ENCODE data around the gene PDCL2.

Gene PDCL2

GRCh38 chr4:55530691-55531090 is 61.4 kb downstream of the PDCL2 start:
- no peak for DNase-seq

GRCh38 chr4:55530167-55530566 is 61.9 kb downstream of the PDCL2 start:
- DNase-seq = no peak

DNA sequence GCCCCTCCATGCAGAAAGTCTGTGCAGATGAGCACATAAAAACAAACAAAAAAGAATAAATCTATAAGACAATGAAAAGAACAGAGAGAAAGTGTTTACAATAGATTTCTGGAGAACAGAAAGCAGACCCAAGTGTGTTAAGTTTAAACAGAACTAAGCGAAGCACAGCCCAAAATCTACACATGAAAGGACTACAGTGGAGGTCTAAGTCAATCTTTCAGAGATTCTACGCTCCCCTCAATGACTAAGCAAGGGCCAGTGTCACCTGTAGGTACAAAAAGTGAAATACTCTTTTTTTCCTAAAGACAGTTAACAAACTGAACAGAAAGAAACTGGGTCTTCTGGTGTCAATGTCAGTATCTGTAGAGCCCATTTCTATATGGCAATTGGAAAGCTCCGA is 63.6 kb downstream of the PDCL2 start:
- no peak for DNase-seq

- DNase-seq = no peak
These were observed 67.0 kb downstream of the PDCL2 start for GRCh38 chr4:55524844-55525571.

GRCh38 chr4:55518442-55518841 is 73.6 kb downstream of the PDCL2 start:
- no peak for DNase-seq

DNA sequence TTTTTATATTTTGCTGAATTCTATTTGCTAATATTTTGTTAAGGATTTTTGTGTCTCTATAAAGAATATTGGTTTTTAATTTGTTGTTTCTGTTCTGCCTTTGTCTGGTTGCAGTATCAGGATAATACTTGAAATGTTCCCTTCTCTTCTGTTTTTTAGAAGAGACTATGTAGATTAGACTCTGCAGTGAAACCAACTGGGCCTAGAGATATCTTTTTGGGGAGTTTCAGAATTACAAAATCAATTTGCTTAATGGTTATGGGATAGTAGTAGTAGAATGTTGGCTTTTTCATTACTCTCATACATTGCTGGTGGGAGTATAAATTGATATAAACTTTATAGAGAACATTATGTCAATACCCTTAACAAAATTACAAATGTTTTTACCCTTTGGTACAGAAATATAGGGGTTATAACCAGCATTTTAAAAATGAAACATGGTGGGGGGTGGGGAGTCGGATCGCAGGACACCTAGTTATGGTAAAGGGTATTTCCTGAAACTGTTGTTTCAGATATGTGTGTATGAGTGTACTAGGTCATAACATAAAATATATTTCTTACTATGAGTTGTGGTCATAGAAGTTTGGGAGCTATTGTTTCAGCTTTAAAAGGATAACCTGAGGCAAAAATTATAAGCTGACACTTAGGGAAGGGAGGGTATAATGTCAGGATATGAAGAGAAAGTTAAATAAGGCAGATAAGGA is 74.4 kb downstream of the PDCL2 start:
- no peak for DNase-seq

- DNase-seq = no peak
These were observed 79.0 kb downstream of the PDCL2 start for GRCh38 chr4:55512922-55513571.

DNA sequence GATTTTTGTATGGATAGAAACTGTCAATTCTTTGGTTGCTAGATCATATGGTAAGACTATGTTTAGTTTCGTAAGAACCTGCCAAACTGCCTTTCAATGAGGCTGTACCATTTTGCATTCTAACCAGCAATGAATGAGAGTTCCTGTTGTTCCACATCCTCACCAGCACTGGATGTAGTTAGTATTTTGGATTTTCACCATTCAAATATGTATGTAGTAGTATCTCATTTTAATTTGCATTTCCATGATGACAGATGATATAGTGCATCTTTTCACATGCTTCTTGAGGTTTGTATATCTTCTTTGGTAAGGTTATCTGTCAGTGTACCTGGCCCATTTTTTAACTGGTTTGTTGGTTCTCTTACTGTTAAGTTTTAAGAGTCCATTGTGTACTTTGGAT is 80.0 kb downstream of the PDCL2 start:
- no peak for DNase-seq

GRCh38 chr4:55510685-55511084 is 81.4 kb downstream of the PDCL2 start:
- no peak for DNase-seq

GRCh38 chr4:55509266-55509665 is 82.8 kb downstream of the PDCL2 start:
- DNase-seq = no peak

DNA sequence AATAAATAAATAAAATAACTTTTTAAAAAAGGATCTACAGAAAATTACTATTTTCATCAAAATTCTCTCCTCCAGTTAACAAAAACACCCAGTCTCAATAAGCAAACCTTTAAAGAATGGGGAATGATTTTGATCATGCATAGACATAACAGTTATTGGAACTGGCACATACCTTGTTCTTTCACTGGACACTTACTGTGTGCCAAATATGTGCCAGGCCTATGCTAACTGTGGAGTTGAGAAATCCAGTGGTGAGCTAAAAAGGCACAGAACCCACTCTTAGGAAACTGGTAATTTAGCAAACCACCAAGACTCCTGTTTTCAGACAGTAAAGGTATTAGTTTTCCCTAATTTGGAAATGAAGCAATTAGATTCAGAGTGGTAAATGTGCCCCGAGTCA is 84.4 kb downstream of the PDCL2 start:
- no peak for DNase-seq

All from NCI-H1105 (cell line).